A549 (cell line): ENCODE results near the gene TMEM120B. TPM values are rescaled to one million over a fixed set of nuclear protein-coding genes. Genes with fewer than 3 reads are reported as not detected.

ENCODE experiments used
- ATAC-seq, 2 experiments: fragments of 200-7000 bp in 1 of 2; fragments of >200 bp in 1 of 2; cut with Nextera tagmentation in 1 of 2; cut with Tn5 transposase in 1 of 2; 3 replicates each; pipeline versions ENCODE4 v1.8.0 to v1.9.1; 2018 to 2020; ENCODE audit warnings: mild to moderate bottlenecking in 1 of 2, moderate library complexity in 1 of 2
- CTCF ChIA-PET: fragments of 300-600 bp; sonication (Branson Sonifier 250); formaldehyde crosslinking; extraction: SDS; loops from one replicate; lab custom pipeline; 2021; ENCODE audit warnings: antibody characterized with exemption, inconsistent platforms; lab: Yijun Ruan, JAX
- POLR2A ChIA-PET: fragments of 350-600 bp; formaldehyde crosslinking; extraction: SDS; loops from one replicate; lab custom pipeline; 2021; ENCODE audit warnings: antibody characterized with exemption, inconsistent platforms; lab: Yijun Ruan, JAX
- DNase-seq, 2 experiments: peaks; one replicate each; pipeline versions ENCODE4 v3.0.0 to v3.0.0-alpha.2; 2011 to 2016; ENCODE audit warnings: low read depth in 1 of 2, low spot score in 1 of 2
- FAIRE-seq: peaks from 2 replicates; lab custom pipeline; 2011; peaks lifted over from hg19 to GRCh38; lab: Jason Lieb, UNC
- H3K27ac ChIP-seq, 2 experiments: fragments of >200 bp; sonication (Bioruptor Twin); formaldehyde crosslinking; 3 replicates each; pipeline ENCODE4 v1.5.1; 2016 to 2017
- H3K4me1 ChIP-seq: fragments of >200 bp; sonication (Bioruptor Twin); formaldehyde crosslinking; 3 replicates; pipeline ENCODE4 v1.6.1; 2016
- H3K4me2 ChIP-seq: fragments of >200 bp; sonication (Bioruptor Twin); formaldehyde crosslinking; 3 replicates; pipeline ENCODE4 v1.6.1; 2016
- H3K4me3 ChIP-seq: fragments of >200 bp; sonication (Bioruptor Twin); formaldehyde crosslinking; 3 replicates; pipeline ENCODE4 v1.5.1; 2016
- H3K9me3 ChIP-seq: fragments of >200 bp; sonication (Bioruptor Twin); formaldehyde crosslinking; 3 replicates; pipeline ENCODE4 v1.6.1; 2016
- CBX8 ChIP-seq: fragments of 200-600 bp; sonication (generic); IDR thresholded peaks from 2 replicates; pipeline ENCODE4 v1.6.1; 2016
- CEBPB ChIP-seq, 2 experiments: fragments of >200 bp in 1 of 2; sonication (Bioruptor Twin) in 1 of 2; formaldehyde crosslinking in 1 of 2; IDR thresholded peaks; 2 replicates each; pipeline ENCODE4 v1.6.1; 2012 to 2016
- FOSL2 ChIP-seq, 2 experiments: fragments of 450-650 bp in 1 of 2; fragments of >200 bp in 1 of 2; sonication (Bioruptor Twin) in 1 of 2; formaldehyde crosslinking; IDR thresholded peaks; 2 replicates each; pipeline versions ENCODE4 v1.5.0 to v1.6.1; 2016 to 2020; ENCODE audit warnings: mild to moderate bottlenecking in 1 of 2, moderate library complexity in 1 of 2
- FOXS1 ChIP-seq: fragments of 250-450 bp; sonication (Bioruptor Pico); IDR thresholded peaks from 2 replicates; pipeline ENCODE4 v1.5.0; 2020; ENCODE audit warnings: mild to moderate bottlenecking, moderate library complexity
- HDAC2 ChIP-seq: fragments of 200-600 bp; sonication (generic); IDR thresholded peaks from 2 replicates; pipeline ENCODE4 v1.6.1; 2016
- HEYL ChIP-seq: fragments of 250-450 bp; sonication (Bioruptor Pico); IDR thresholded peaks from 2 replicates; pipeline ENCODE4 v1.8.0; 2021; ENCODE audit warnings: mild to moderate bottlenecking, moderate library complexity
- HOXB13 ChIP-seq: fragments of 250-450 bp; sonication (Bioruptor Pico); IDR thresholded peaks from 2 replicates; pipeline ENCODE4 v1.5.0; 2020; ENCODE audit warnings: low read depth, mild to moderate bottlenecking, moderate library complexity
- JUN ChIP-seq, 2 experiments: fragments of >200 bp; sonication (Bioruptor Twin); formaldehyde crosslinking; IDR thresholded peaks; 2 replicates in 1 of 2; 3 replicates in 1 of 2; pipeline ENCODE4 v1.6.1; 2016 to 2017
- JUNB ChIP-seq: fragments of >200 bp; sonication (Bioruptor Twin); formaldehyde crosslinking; IDR thresholded peaks from 2 replicates; pipeline ENCODE4 v1.6.1; 2016
- KDM1A ChIP-seq: fragments of 200-600 bp; sonication (generic); IDR thresholded peaks from 2 replicates; pipeline ENCODE4 v1.6.1; 2016; ENCODE audit warnings: low read depth, mild to moderate bottlenecking
- KDM5A ChIP-seq: fragments of 200-600 bp; sonication (generic); IDR thresholded peaks from 2 replicates; pipeline ENCODE4 v1.6.1; 2016; ENCODE audit warnings: antibody characterized with exemption, mild to moderate bottlenecking
- MAFK ChIP-seq: fragments of 450-650 bp; IDR thresholded peaks from 2 replicates; pipeline ENCODE4 v1.6.1; 2014; ENCODE audit not compliant: partially characterized antibody
- MAZ ChIP-seq: fragments of 150-350 bp; IDR thresholded peaks from 2 replicates; pipeline ENCODE4 v1.6.1; 2014; ENCODE audit warnings: antibody characterized with exemption, low read depth, low read length, borderline replicate concordance
- NFE2L2 ChIP-seq: fragments of 150-350 bp; conservative IDR thresholded peaks from 2 replicates; pipeline ENCODE4 v1.6.1; 2014; ENCODE audit warnings: low read length
- NPAS2 ChIP-seq: fragments of 250-450 bp; sonication (Bioruptor Pico); IDR thresholded peaks from 2 replicates; pipeline ENCODE4 v1.8.0; 2022; ENCODE audit warnings: mild to moderate bottlenecking, moderate library complexity, borderline replicate concordance
- NR3C1 ChIP-seq: fragments of >200 bp; sonication (Bioruptor Twin); formaldehyde crosslinking; IDR thresholded peaks from 3 replicates; pipeline ENCODE4 v1.6.1; 2017
- PBX3 ChIP-seq: IDR thresholded peaks from 2 replicates; pipeline ENCODE4 v1.6.1; 2012
- PHF8 ChIP-seq: fragments of 200-600 bp; sonication (generic); IDR thresholded peaks from 2 replicates; pipeline ENCODE4 v1.6.1; 2016; ENCODE audit warnings: low read depth, mild to moderate bottlenecking, antibody characterized with exemption, moderate library complexity, borderline replicate concordance
- RAD21 ChIP-seq, 2 experiments: fragments of >200 bp in 1 of 2; sonication (Bioruptor Twin) in 1 of 2; formaldehyde crosslinking in 1 of 2; IDR thresholded peaks in 1 of 2; conservative IDR thresholded peaks in 1 of 2; 2 replicates in 1 of 2; 3 replicates in 1 of 2; pipeline ENCODE4 v1.6.1; 2012 to 2018; ENCODE audit warnings: inconsistent platforms in 1 of 2
- RARB ChIP-seq: fragments of 250-450 bp; sonication (Bioruptor Pico); IDR thresholded peaks from 2 replicates; pipeline ENCODE4 v1.8.0; 2021; ENCODE audit warnings: mild to moderate bottlenecking, moderate library complexity
- SMC3 ChIP-seq: fragments of >200 bp; sonication (Bioruptor Twin); formaldehyde crosslinking; IDR thresholded peaks from 3 replicates; pipeline ENCODE4 v1.6.1; 2018; ENCODE audit warnings: inconsistent platforms
- TFCP2L1 ChIP-seq: fragments of 250-450 bp; sonication (Bioruptor Pico); IDR thresholded peaks from 2 replicates; pipeline ENCODE4 v1.5.0; 2021; ENCODE audit warnings: mild to moderate bottlenecking
- TP53 ChIP-seq: fragments of 250-450 bp; sonication (Bioruptor Pico); IDR thresholded peaks from 2 replicates; pipeline ENCODE4 v1.5.0; 2021; ENCODE audit warnings: mild to moderate bottlenecking, moderate library complexity
- ZNF302 ChIP-seq: fragments of 250-450 bp; sonication (Bioruptor Pico); IDR thresholded peaks from 2 replicates; pipeline ENCODE4 v1.9.0; 2021; ENCODE audit warnings: inconsistent platforms, mild to moderate bottlenecking, moderate library complexity
- WGBS: methylation state at CpG from one replicate; pipeline ENCODE4 v1.1.6; 2017; ENCODE audit errors: missing lambda C conversion rate; 5-methylcytosine and 5-hydroxymethylcytosine counted together
- polyA plus RNA-seq, 4 experiments: library from polyadenylated mRNA; depleted of rRNA in 3 of 4; stranded (reverse); fragments of >200 nt; fragmentation: RNase III in 1 of 4; extraction: RNeasy Plus Mini Kit Qiagen cat#74134 plus additional on column Dnase treatment in 1 of 4; gene quantifications; 2 replicates in 3 of 4; 3 replicates in 1 of 4; pipeline ENCODE4 v1.2.3, GENCODE V29; 2011 to 2017
- TF ChIP-seq, protein P1 (sequence below): fragments of 200-600 bp; sonication (generic); IDR thresholded peaks from 2 replicates; pipeline ENCODE4 v1.6.1; 2016; ENCODE audit warnings: antibody characterized with exemption, mild to moderate bottlenecking, moderate library complexity
- TF ChIP-seq, protein P2 (sequence below): fragments of 450-650 bp; IDR thresholded peaks from 2 replicates; pipeline ENCODE4 v1.6.1; 2014; ENCODE audit warnings: antibody characterized with exemption
- TF ChIP-seq, protein P3 (sequence below): fragments of >200 bp; sonication (Bioruptor Twin); formaldehyde crosslinking; IDR thresholded peaks from 3 replicates; pipeline ENCODE4 v1.5.1; 2016

TMEM120B gene
- polyA plus RNA-seq, 2 of the 4 experiments (the other 2 are of a cell fraction): 10.6 to 13.2 TPM

DNA sequence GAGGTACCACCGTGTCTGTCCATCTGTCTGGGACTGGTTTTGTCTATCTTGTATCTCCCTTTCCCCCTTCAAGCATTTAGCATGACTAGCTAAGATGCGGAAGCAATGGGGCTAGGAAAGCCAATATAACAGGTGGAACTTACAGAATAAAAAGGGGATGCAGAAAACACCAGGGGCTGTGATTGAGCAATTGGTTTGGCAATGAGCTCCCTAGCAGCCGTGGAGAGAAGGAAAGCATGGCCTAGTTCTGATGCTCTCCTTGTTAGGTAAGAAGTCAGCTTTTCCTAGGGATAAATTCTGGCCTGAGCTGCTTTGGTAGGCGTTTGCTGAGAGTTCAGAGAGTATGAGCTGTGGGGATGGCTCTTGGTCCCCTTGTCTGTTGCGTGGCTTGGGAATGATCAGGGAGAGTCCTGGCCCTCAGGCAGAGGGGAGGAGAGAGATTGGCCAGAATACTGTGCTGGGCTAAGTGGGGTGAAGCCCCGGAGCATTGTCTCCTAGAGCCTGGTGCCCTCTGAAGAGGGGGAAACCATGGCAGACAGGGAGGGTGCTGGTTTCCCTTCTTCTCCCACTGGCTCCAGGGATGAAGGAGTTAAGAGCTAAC lies 98.4 kb downstream of the TMEM120B start:
- TF ChIP-seq JUNB (no peak), CEBPB (IDR thresholded peaks at IDR 0.05) (peak in 1 of 2 experiments; percentile 60; a peak in 2 of 4 replicates)
- H3K4me3 ChIP-seq: peak overlapping the region; percentile 53; the same call in 1 of the 3 replicates
- 0 out of 6 replicates have a peak, but pooled peaks have one; percentile 0 to 6 for ATAC-seq
- H3K9me3 ChIP-seq: no peaks in the 10 kb centered on the region
- ChIA-PET CTCF (interaction anchor here (0.6 to 72.2 kb wide), 16 partner anchors 0 to 509 kb away, joined by 3 to 2657 read pairs (median 6); partner anchors contain the start of genes PSMD9, RHOF and SETD1B), POLR2A (interaction anchor here (0.9 to 2.9 kb wide), 5 partner anchors 9 to 78 kb away, joined by 4 to 43 read pairs (median 6); partner anchors contain the start of genes PSMD9, RHOF and SETD1B)
- peak overlapping the region; percentile 97 for H3K4me2 ChIP-seq
- 71% methylated on average over 6 of the region's 6 CpGs for WGBS
- DNase-seq: no peak
- peaks cover 47% of the 10 kb centered on the region for H3K4me1 ChIP-seq
- H3K27ac ChIP-seq: peak overlapping the region; percentile 74 to 85; a peak in 4 of 6 replicates
- no peak for FAIRE-seq

DNA sequence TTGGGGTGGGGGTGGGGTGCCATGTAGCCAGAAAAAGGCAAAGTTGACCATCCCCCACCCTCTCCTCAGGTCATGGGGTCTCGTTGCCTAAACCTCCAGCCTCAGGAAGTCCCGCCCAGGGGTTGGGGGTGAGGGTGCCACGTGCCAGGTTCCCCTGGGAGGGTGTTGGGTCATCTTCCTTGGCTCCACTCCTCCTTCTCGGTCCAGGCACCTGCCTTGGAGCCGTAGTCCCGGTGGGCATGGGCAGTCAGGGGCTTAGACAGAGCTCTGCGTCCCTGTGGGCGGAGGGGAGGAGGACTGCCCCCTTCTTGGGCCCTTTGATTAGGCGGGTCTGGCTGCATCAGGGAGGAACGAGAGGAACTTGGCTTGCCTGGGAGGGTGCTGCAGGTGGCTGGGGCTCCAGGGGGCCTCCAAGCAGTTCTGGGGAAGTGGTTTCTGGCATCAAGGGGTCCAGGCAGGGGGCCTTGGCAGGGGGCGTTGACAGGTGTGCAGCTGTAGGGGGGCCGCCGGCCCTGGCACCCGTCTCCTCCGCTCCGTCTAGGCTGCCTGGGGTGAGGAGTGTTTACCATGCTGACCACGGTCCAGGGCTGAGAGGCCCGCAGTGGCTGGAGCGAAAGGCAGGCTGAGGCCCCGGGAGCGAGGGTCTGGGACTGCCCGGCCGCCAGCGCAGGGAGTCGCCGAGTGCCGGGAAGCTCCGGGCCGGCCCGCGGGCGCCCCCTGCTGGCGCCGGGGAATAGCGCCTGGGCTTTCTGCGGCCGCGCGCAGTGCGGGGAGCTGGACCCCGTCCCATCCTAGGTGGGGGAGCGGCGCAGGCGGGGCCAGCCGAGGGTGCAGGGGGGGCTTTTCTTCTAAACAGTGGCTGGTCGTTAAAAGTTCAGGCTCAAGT lies 99.1 kb downstream of the TMEM120B start:
- ATAC-seq (peak; percentile 81 to 89), FAIRE-seq (no peak), DNase-seq (peak; percentile 70 to 72)
- Histone ChIP-seq H3K4me1 (peaks cover 39% of the 10 kb centered on the region), H3K9me3 (no peaks in the 10 kb centered on the region), H3K4me3 (peak overlapping the region; percentile 53), H3K27ac (peak overlapping the region; percentile 74 to 85), H3K4me2 (peak overlapping the region; percentile 97)
- CTCF ChIA-PET: interaction anchor here (0.6 to 72.2 kb wide), 33 partner anchors 1 to 509 kb away, joined by 3 to 2657 read pairs (median 3); partner anchors contain the start of genes PSMD9, RHOF and SETD1B
- POLR2A ChIA-PET: interaction anchor here (0.9 to 2.9 kb wide), 7 partner anchors 9 to 125 kb away, joined by 3 to 43 read pairs (median 5); partner anchors contain the start of genes PSMD9, RHOF and SETD1B
- 8% methylated on average over 25 of the region's 46 CpGs for WGBS
- TF ChIP-seq TFCP2L1 (CRISPR knock-in tag) (no peak), TP53 (CRISPR knock-in tag) (no peak; the same call in 1 of the 2 replicates), JUN (IDR thresholded peaks at IDR 0.05) (peak in 1 of 2 experiments; percentile 58; a peak in 2 of 5 replicates), NR3C1 (no peak), SMC3 (peak; percentile 89), PBX3 (no peak), PHF8 (no peak), JUNB (no peak), MAZ (peak; percentile 80), CEBPB (IDR thresholded peaks at IDR 0.05) (no peak), FOSL2 (IDR thresholded peaks at IDR 0.05) (no peak), FOSL2 (CRISPR knock-in tag; IDR thresholded peaks at IDR 0.05) (no peak), FOXS1 (CRISPR knock-in tag) (no peak), MAFK (no peak), RAD21 (conservative IDR thresholded peaks at IDR 0.05 in 1 of 2, IDR thresholded peaks at IDR 0.05 in 1 of 2) (peak; percentile 54 to 92; a peak in 4 of 5 replicates), NFE2L2 (no peak), ZNF302 (no peak), HOXB13 (CRISPR knock-in tag) (no peak), CBX8 (no peak), HDAC2 (no peak), NPAS2 (CRISPR knock-in tag) (no peak), KDM1A (no peak), HEYL (no peak), KDM5A (peak; percentile 81; the same call in 1 of the 2 replicates), RARB (CRISPR knock-in tag) (no peak)
- TF ChIP-seq, protein P1, sequence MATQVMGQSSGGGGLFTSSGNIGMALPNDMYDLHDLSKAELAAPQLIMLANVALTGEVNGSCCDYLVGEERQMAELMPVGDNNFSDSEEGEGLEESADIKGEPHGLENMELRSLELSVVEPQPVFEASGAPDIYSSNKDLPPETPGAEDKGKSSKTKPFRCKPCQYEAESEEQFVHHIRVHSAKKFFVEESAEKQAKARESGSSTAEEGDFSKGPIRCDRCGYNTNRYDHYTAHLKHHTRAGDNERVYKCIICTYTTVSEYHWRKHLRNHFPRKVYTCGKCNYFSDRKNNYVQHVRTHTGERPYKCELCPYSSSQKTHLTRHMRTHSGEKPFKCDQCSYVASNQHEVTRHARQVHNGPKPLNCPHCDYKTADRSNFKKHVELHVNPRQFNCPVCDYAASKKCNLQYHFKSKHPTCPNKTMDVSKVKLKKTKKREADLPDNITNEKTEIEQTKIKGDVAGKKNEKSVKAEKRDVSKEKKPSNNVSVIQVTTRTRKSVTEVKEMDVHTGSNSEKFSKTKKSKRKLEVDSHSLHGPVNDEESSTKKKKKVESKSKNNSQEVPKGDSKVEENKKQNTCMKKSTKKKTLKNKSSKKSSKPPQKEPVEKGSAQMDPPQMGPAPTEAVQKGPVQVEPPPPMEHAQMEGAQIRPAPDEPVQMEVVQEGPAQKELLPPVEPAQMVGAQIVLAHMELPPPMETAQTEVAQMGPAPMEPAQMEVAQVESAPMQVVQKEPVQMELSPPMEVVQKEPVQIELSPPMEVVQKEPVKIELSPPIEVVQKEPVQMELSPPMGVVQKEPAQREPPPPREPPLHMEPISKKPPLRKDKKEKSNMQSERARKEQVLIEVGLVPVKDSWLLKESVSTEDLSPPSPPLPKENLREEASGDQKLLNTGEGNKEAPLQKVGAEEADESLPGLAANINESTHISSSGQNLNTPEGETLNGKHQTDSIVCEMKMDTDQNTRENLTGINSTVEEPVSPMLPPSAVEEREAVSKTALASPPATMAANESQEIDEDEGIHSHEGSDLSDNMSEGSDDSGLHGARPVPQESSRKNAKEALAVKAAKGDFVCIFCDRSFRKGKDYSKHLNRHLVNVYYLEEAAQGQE: no peak
- TF ChIP-seq, protein P2, sequence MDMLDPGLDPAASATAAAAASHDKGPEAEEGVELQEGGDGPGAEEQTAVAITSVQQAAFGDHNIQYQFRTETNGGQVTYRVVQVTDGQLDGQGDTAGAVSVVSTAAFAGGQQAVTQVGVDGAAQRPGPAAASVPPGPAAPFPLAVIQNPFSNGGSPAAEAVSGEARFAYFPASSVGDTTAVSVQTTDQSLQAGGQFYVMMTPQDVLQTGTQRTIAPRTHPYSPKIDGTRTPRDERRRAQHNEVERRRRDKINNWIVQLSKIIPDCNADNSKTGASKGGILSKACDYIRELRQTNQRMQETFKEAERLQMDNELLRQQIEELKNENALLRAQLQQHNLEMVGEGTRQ: no peak
- TF ChIP-seq, protein P3, sequence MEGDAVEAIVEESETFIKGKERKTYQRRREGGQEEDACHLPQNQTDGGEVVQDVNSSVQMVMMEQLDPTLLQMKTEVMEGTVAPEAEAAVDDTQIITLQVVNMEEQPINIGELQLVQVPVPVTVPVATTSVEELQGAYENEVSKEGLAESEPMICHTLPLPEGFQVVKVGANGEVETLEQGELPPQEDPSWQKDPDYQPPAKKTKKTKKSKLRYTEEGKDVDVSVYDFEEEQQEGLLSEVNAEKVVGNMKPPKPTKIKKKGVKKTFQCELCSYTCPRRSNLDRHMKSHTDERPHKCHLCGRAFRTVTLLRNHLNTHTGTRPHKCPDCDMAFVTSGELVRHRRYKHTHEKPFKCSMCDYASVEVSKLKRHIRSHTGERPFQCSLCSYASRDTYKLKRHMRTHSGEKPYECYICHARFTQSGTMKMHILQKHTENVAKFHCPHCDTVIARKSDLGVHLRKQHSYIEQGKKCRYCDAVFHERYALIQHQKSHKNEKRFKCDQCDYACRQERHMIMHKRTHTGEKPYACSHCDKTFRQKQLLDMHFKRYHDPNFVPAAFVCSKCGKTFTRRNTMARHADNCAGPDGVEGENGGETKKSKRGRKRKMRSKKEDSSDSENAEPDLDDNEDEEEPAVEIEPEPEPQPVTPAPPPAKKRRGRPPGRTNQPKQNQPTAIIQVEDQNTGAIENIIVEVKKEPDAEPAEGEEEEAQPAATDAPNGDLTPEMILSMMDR: peak; percentile 97
